H1 (cell line): ENCODE data around the gene SSR2. TPM values are rescaled to one million over a fixed set of nuclear protein-coding genes. Genes with fewer than 3 reads are reported as not detected.

ENCODE experiments used
- CTCF ChIA-PET: fragments of 300-600 bp; sonication (Branson Sonifier 250); formaldehyde crosslinking; loops from one replicate; lab custom pipeline; 2021; ENCODE audit not compliant: partially characterized antibody; lab: Charles Lee
- POLR2A ChIA-PET: fragments of 300-600 bp; sonication (Branson Sonifier 250); formaldehyde crosslinking; loops from one replicate; lab custom pipeline; 2021; ENCODE audit warnings: inconsistent platforms; ENCODE audit not compliant: partially characterized antibody; lab: Charles Lee
- DNase-seq, 2 experiments: peaks; one replicate each; pipeline versions ENCODE4 v3.0.0 to v3.0.0-alpha.2; 2010 to 2022; ENCODE audit warnings: low spot score in 2 of 2, low read depth in 1 of 2, mixed read lengths in 1 of 2
- FAIRE-seq: peaks from 2 replicates; lab custom pipeline; 2011; peaks lifted over from hg19 to GRCh38; lab: Jason Lieb, UNC
- H2AFZ ChIP-seq: 2 replicates; pipeline ENCODE4 v1.8.1; 2012; ENCODE audit warnings: low read length, inconsistent platforms
- H2AK5ac ChIP-seq: 2 replicates; pipeline ENCODE4 v1.6.1; 2013; ENCODE audit warnings: low read depth, low read length
- H2BK120ac ChIP-seq: replicated peaks from 2 replicates; pipeline ENCODE3; 2013; ENCODE audit warnings: low read depth, low read length, inconsistent platforms
- H2BK12ac ChIP-seq: 2 replicates; pipeline ENCODE4 v1.6.1; 2013; ENCODE audit warnings: low read depth, low read length
- H2BK15ac ChIP-seq: 2 replicates; pipeline ENCODE4 v1.6.1; 2013; ENCODE audit warnings: low read length
- H2BK20ac ChIP-seq: 2 replicates; pipeline ENCODE4 v1.6.1; 2013; ENCODE audit warnings: low read length
- H2BK5ac ChIP-seq: 2 replicates; pipeline ENCODE4 v1.6.1; 2013; ENCODE audit warnings: low read depth, low read length
- H3K14ac ChIP-seq: 2 replicates; pipeline ENCODE4 v1.6.1; 2013; ENCODE audit warnings: inconsistent platforms; ENCODE audit not compliant: insufficient read length
- H3K18ac ChIP-seq: 2 replicates; pipeline ENCODE4 v1.6.1; 2013; ENCODE audit warnings: low read length; ENCODE audit errors: extremely low read depth
- H3K23ac ChIP-seq: 2 replicates; pipeline ENCODE4 v1.6.1; 2013; ENCODE audit warnings: inconsistent platforms; ENCODE audit not compliant: insufficient read length
- H3K23me2 ChIP-seq: 2 replicates; pipeline ENCODE4 v1.6.1; 2013; ENCODE audit warnings: low read depth, low read length
- H3K27ac ChIP-seq: 2 replicates; pipeline ENCODE4 v1.6.1; 2011; ENCODE audit warnings: low read depth, low read length, inconsistent platforms
- H3K27me3 ChIP-seq, 4 experiments: replicated peaks in 1 of 4; 1 replicate in 1 of 4; 2 replicates in 3 of 4; pipeline versions ENCODE4 v1.6.1 to v1.8.1; 2011 to 2013; ENCODE audit warnings: low read length in 3 of 4, mild to moderate bottlenecking in 3 of 4, inconsistent platforms in 2 of 4, mixed read lengths in 2 of 4, moderate library complexity in 1 of 4; ENCODE audit not compliant: control insufficient read depth in 3 of 4, insufficient read depth in 3 of 4; ENCODE audit errors: extremely low read depth in 1 of 4
- H3K36me3 ChIP-seq, 4 experiments: 2 replicates each; pipeline versions ENCODE4 v1.6.1 to v1.8.1; 2011 to 2013; ENCODE audit warnings: mild to moderate bottlenecking in 4 of 4, low read length in 3 of 4, moderate library complexity in 2 of 4, control low read depth in 1 of 4, inconsistent platforms in 1 of 4; ENCODE audit not compliant: insufficient read depth in 4 of 4, control insufficient read depth in 2 of 4
- H3K4ac ChIP-seq: replicated peaks from 2 replicates; pipeline ENCODE3; 2013; ENCODE audit warnings: low read length, low read depth, mixed read lengths, inconsistent platforms; ENCODE audit not compliant: insufficient read length
- H3K4me1 ChIP-seq, 4 experiments: replicated peaks in 1 of 4; 1 replicate in 1 of 4; 2 replicates in 3 of 4; pipeline versions ENCODE4 v1.6.1 to v1.8.1; 2011 to 2013; ENCODE audit warnings: low read length in 3 of 4, inconsistent platforms in 2 of 4, mixed read lengths in 1 of 4; ENCODE audit not compliant: insufficient read depth in 4 of 4, control insufficient read depth in 3 of 4
- H3K4me2 ChIP-seq, 2 experiments: 2 replicates each; pipeline versions ENCODE4 v1.6.1 to v1.8.1; 2011 to 2013; ENCODE audit warnings: low read depth in 2 of 2, low read length in 2 of 2, control low read depth in 1 of 2, inconsistent platforms in 1 of 2, mild to moderate bottlenecking in 1 of 2; ENCODE audit not compliant: insufficient read depth in 1 of 2
- H3K4me3 ChIP-seq, 4 experiments: fragments of 200-600, 300-600 bp in 1 of 4; sonication (generic), shearing (Covaris generic), sonication (Bioruptor Twin) in 1 of 4; 2 replicates each; pipeline versions ENCODE4 v1.5.1 to v1.8.1; 2011 to 2016; ENCODE audit warnings: low read length in 4 of 4, low read depth in 3 of 4, control low read depth in 2 of 4, inconsistent platforms in 2 of 4, mild to moderate bottlenecking in 2 of 4, mixed read lengths in 1 of 4, moderate library complexity in 1 of 4; ENCODE audit not compliant: insufficient read depth in 2 of 4; ENCODE audit errors: extremely low read depth in 1 of 4
- H3K56ac ChIP-seq: replicated peaks from 2 replicates; pipeline ENCODE3; 2013; ENCODE audit warnings: low read depth, mild to moderate bottlenecking, mixed read lengths, low read length, inconsistent platforms; ENCODE audit not compliant: insufficient read length
- H3K79me1 ChIP-seq: 2 replicates; pipeline ENCODE4 v1.6.1; 2013; ENCODE audit warnings: low read depth, low read length, control low read depth
- H3K79me2 ChIP-seq, 2 experiments: 2 replicates each; pipeline versions ENCODE4 v1.6.1 to v1.8.1; 2012 to 2013; ENCODE audit warnings: low read length in 2 of 2, mild to moderate bottlenecking in 2 of 2, inconsistent platforms in 1 of 2; ENCODE audit not compliant: insufficient read depth in 2 of 2, control insufficient read depth in 1 of 2
- H3K9ac ChIP-seq, 4 experiments: replicated peaks in 1 of 4; 1 replicate in 1 of 4; 2 replicates in 3 of 4; pipeline versions ENCODE4 v1.6.1 to v1.8.1; 2011 to 2013; ENCODE audit warnings: low read depth in 3 of 4, low read length in 3 of 4, control low read depth in 2 of 4, mild to moderate bottlenecking in 2 of 4, moderate library complexity in 2 of 4, inconsistent platforms in 1 of 4; ENCODE audit errors: extremely low read depth in 1 of 4
- H3K9me3 ChIP-seq, 2 experiments: 2 replicates each; pipeline versions ENCODE4 v1.6.1 to v1.8.1; 2012 to 2013; ENCODE audit warnings: mild to moderate bottlenecking in 2 of 2, moderate library complexity in 2 of 2, control low read depth in 1 of 2, inconsistent platforms in 1 of 2, low read depth in 1 of 2, low read length in 1 of 2, mixed read lengths in 1 of 2; ENCODE audit not compliant: insufficient read depth in 2 of 2
- H4K20me1 ChIP-seq, 2 experiments: replicated peaks in 1 of 2; 2 replicates each; pipeline versions ENCODE3 to v1.8.1; 2011 to 2013; ENCODE audit warnings: inconsistent platforms in 2 of 2, low read length in 2 of 2, mild to moderate bottlenecking in 1 of 2; ENCODE audit not compliant: insufficient read depth in 2 of 2, control insufficient read depth in 1 of 2
- H4K5ac ChIP-seq: 2 replicates; pipeline ENCODE4 v1.6.1; 2013; ENCODE audit warnings: low read length, low read depth, mixed read lengths, inconsistent platforms; ENCODE audit not compliant: insufficient read length
- H4K8ac ChIP-seq: 2 replicates; pipeline ENCODE4 v1.8.0; 2013; ENCODE audit warnings: mild to moderate bottlenecking, moderate library complexity, low read length, inconsistent platforms; ENCODE audit not compliant: insufficient read depth; ENCODE audit errors: extremely low read depth
- H4K91ac ChIP-seq: replicated peaks from 2 replicates; pipeline ENCODE3; 2013; ENCODE audit warnings: low read length, mixed read lengths, inconsistent platforms; ENCODE audit not compliant: insufficient read length
- ASH2L ChIP-seq: fragments of 200-600, 300-600 bp; sonication (generic); IDR thresholded peaks from one replicate; pipeline ENCODE4 v1.7.1; 2017; ENCODE audit warnings: low read length
- CEBPB ChIP-seq: IDR thresholded peaks from 2 replicates; pipeline ENCODE4 v1.6.1; 2012; ENCODE audit warnings: low read depth, low read length
- CTCF ChIP-seq, 3 experiments: IDR thresholded peaks; 1 replicate in 2 of 3; 2 replicates in 1 of 3; pipeline versions ENCODE4 v1.5.1 to v1.6.1; 2011; ENCODE audit warnings: low read length in 3 of 3, mild to moderate bottlenecking in 3 of 3, inconsistent platforms in 2 of 3, low read depth in 1 of 3, moderate library complexity in 1 of 3; ENCODE audit not compliant: insufficient read depth in 1 of 3; ENCODE audit errors: control extremely low read depth in 1 of 3
- JUN ChIP-seq: IDR thresholded peaks from 2 replicates; pipeline ENCODE4 v1.6.1; 2011; ENCODE audit warnings: low read depth, mild to moderate bottlenecking, improper control_type of control experiment, low read length
- MAFK ChIP-seq: IDR thresholded peaks from 2 replicates; pipeline ENCODE4 v1.6.1; 2012; ENCODE audit warnings: low read depth, mild to moderate bottlenecking, improper control_type of control experiment, low read length
- POLR2A ChIP-seq, 2 experiments: IDR thresholded peaks; 1 replicate in 1 of 2; 2 replicates in 1 of 2; pipeline ENCODE4 v1.6.1; 2011; ENCODE audit warnings: low read depth in 2 of 2, low read length in 2 of 2, mild to moderate bottlenecking in 2 of 2; ENCODE audit errors: control extremely low read depth in 1 of 2
- RFX5 ChIP-seq: IDR thresholded peaks from 2 replicates; pipeline ENCODE4 v1.6.1; 2011; ENCODE audit warnings: low read depth, low read length, improper control_type of control experiment, borderline replicate concordance
- SP2 ChIP-seq: IDR thresholded peaks from 2 replicates; pipeline ENCODE4 v1.6.1; 2012; ENCODE audit warnings: mild to moderate bottlenecking, low read length, inconsistent platforms
- TBP ChIP-seq: IDR thresholded peaks from 2 replicates; pipeline ENCODE4 v1.6.1; 2011; ENCODE audit warnings: low read depth, low read length, improper control_type of control experiment
- WGBS, 2 experiments: shearing (Covaris generic) in 1 of 2; methylation state at CpG; one replicate each; pipeline versions ENCODE4 v1.1.6 to v1.1.7; 2013 to 2015; ENCODE audit warnings: low lambda C conversion rate in 2 of 2, mixed read lengths in 2 of 2, inconsistent platforms in 1 of 2, low coverage in 1 of 2, missing lambda C conversion rate in 1 of 2; ENCODE audit not compliant: insufficient replicate concordance in 2 of 2, insufficient coverage in 1 of 2, insufficient read length in 1 of 2; ENCODE audit errors: extremely low coverage in 1 of 2, missing lambda C conversion rate in 1 of 2; 5-methylcytosine and 5-hydroxymethylcytosine counted together
- polyA plus RNA-seq, 7 experiments: library from polyadenylated mRNA; depleted of rRNA in 3 of 7; stranded (reverse) in 5 of 7; unstranded in 2 of 7; fragments of >200 nt in 5 of 7; fragments of 200-250 nt in 2 of 7; gene quantifications; 1 replicate in 5 of 7; 2 replicates in 1 of 7; 4 replicates in 1 of 7; pipeline versions ENCODE4 v1.2.1 to v1.2.3, GENCODE V29; 2011 to 2013; ENCODE audit warnings: missing spikeins in 2 of 7, mixed read lengths in 2 of 7
- total RNA-seq: library from RNA; stranded (reverse); fragmentation: NEBNext Ultra II Directional; extraction: Animal tissue kit (Norgen Biotek cat#: 25700); gene quantifications from 2 replicates; pipeline ENCODE4 v1.2.1, GENCODE V29; 2021

SSR2 gene
- total and polyA plus RNA-seq, 2 of the 8 experiments (the other 6 are each of a cell fraction or from before 2014, with no cell fraction given), result 190 to 648 TPM

- POLR2A ChIA-PET, result interaction anchor here (0.7 to 19.2 kb wide), 27 partner anchors 10 to 1012 kb away, joined by 3 to 282 read pairs (median 5); partner anchors contain the start of genes ARHGEF2, KHDC4, MEX3A and RAB25
- no peak overlapping the region for H3K4ac ChIP-seq
- peak overlapping the region; percentile 99 for H2BK15ac ChIP-seq
- CTCF ChIA-PET, result interaction anchor here (0.7 to 9.6 kb wide), 24 partner anchors 7 to 899 kb away, joined by 3 to 126 read pairs (median 5); partner anchors contain the start of genes ARHGEF2, RAB25 and SSR2
- H3K9ac ChIP-seq, result no peak overlapping the region
- no peak overlapping the region for H4K5ac ChIP-seq
- H3K4me3 ChIP-seq, result peak overlapping the region in 3 of 4 experiments; percentile 14 to 46 (median 30); a peak in 4 of 8 replicates
- no peaks in the 10 kb centered on the region for H3K9me3 ChIP-seq
- H3K18ac ChIP-seq, result peak overlapping the region; percentile 13
- no peaks in the 10 kb centered on the region for H3K79me2 ChIP-seq
- no peak overlapping the region for H2AFZ ChIP-seq
- 79% methylated on average over 4 of the region's 4 CpGs; no CpG with 5 or more reads in 1 of the 2 experiments for whole genome bisulfite sequencing, 2 experiments
- H3K23me2 ChIP-seq, result peaks cover 7% of the 10 kb centered on the region; the same call in 1 of the 2 replicates
- H3K23ac ChIP-seq, result no peak overlapping the region
- peak overlapping the region; percentile 9; the same call in 1 of the 2 replicates for H3K27ac ChIP-seq
- no peaks in the 10 kb centered on the region for H3K27me3 ChIP-seq
- peaks cover 21 to 36% (median 26%) of the 10 kb centered on the region in 4 experiments for H3K4me1 ChIP-seq
- H3K4me2 ChIP-seq, result peak overlapping the region; percentile 42 to 52
- no peak overlapping the region for H4K8ac ChIP-seq
- peak overlapping the region; percentile 72 for H2AK5ac ChIP-seq
- no peaks in the 10 kb centered on the region for H3K79me1 ChIP-seq
- H3K14ac ChIP-seq, result no peak overlapping the region
- H3K56ac ChIP-seq, result no peak overlapping the region
- H3K36me3 ChIP-seq, result no peaks in the 10 kb centered on the region
- H4K20me1 ChIP-seq, result no peaks in the 10 kb centered on the region
- DNase-seq, result peak in 1 of 2 experiments; percentile 54
- no peak overlapping the region for H2BK120ac ChIP-seq
- peak overlapping the region; percentile 62; the same call in 1 of the 2 replicates for H2BK20ac ChIP-seq
- FAIRE-seq, result no peak
- H2BK5ac ChIP-seq, result peak overlapping the region; percentile 47
- peak overlapping the region; percentile 76 for H2BK12ac ChIP-seq
- H4K91ac ChIP-seq, result peak overlapping the region; percentile 63
- TF ChIP-seq JUN, result no peak
- no peak for TF ChIP-seq RFX5
- TF ChIP-seq POLR2A (IDR thresholded peaks at IDR 0.05; ENCODE audit: control extremely low read depth in 1 of 2, low read depth in 2 of 2, low read length in 2 of 2), result peak in 1 of 2 experiments; percentile 49; a peak in 1 of 3 replicates
- TF ChIP-seq TBP, result no peak
- no peak for TF ChIP-seq MAFK
- TF ChIP-seq CTCF (IDR thresholded peaks at IDR 0.05; ENCODE audit: control extremely low read depth in 1 of 3, insufficient read depth in 1 of 3, low read depth in 1 of 3, low read length in 3 of 3), result peak; percentile 12 to 23 (median 19); a peak in 2 of 4 replicates
- TF ChIP-seq SP2, result no peak
- TF ChIP-seq ASH2L, result no peak
- peak; percentile 41; the same call in 1 of the 2 replicates for TF ChIP-seq CEBPB
Measured at GRCh38 chr1:155983191-155984024, 37.3 kb downstream of the SSR2 start.
